Renal pelvis (tissue), 4 donors: ENCODE results near the gene SMC3. TPM values are rescaled to one million over a fixed set of nuclear protein-coding genes. Genes with fewer than 3 reads are reported as not detected.
A peak's percentile ranks its signal among the peaks of the same experiment; 100 is the strongest.

Experiments used
- DNase-seq: peaks from one replicate; pipeline ENCODE4 v3.0.0-alpha.2; 2013
- polyA plus RNA-seq, 3 donors: library from polyadenylated mRNA; unstranded; fragments of 120-200 nt; gene quantifications; one replicate each; pipeline ENCODE4 v1.2.1, GENCODE V29; 2013; ENCODE audit not compliant: insufficient read length in 3 of 3

Gene SMC3
- polyA plus RNA-seq, 3 donors: 80.3 to 90.5 (median 87.3) TPM

DNA sequence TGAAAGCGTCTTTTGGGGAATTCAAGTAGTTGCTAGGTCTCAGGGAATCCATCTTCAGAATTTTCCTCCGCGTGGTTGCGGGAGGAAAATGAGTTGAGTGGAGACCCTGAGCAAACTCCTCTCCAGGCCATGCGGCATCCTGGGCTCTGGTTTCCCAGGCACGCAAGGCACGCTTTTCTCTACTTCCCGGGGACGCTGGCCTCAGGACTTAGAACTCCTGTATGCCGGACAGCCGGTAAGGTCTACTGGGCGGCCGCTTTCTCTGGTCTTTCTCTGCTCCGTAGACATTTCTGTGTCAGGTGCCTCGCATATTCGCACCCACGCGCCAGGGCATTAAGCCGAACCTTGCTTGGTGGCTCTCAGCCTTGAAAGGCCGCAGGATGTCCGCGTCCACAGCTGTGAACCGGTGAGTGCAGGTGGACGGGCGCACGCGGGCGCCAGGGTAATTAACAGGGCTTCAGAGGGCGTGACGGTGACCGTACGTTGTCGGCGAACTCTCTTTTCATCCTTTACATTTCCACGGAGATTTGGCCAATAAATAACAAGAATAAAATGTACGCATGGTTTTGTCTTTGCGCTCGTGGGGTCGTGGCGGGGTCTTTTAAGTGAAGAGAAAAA, 75.6 kb downstream of the SMC3 start:
- peak; percentile 31 for DNase-seq

DNA sequence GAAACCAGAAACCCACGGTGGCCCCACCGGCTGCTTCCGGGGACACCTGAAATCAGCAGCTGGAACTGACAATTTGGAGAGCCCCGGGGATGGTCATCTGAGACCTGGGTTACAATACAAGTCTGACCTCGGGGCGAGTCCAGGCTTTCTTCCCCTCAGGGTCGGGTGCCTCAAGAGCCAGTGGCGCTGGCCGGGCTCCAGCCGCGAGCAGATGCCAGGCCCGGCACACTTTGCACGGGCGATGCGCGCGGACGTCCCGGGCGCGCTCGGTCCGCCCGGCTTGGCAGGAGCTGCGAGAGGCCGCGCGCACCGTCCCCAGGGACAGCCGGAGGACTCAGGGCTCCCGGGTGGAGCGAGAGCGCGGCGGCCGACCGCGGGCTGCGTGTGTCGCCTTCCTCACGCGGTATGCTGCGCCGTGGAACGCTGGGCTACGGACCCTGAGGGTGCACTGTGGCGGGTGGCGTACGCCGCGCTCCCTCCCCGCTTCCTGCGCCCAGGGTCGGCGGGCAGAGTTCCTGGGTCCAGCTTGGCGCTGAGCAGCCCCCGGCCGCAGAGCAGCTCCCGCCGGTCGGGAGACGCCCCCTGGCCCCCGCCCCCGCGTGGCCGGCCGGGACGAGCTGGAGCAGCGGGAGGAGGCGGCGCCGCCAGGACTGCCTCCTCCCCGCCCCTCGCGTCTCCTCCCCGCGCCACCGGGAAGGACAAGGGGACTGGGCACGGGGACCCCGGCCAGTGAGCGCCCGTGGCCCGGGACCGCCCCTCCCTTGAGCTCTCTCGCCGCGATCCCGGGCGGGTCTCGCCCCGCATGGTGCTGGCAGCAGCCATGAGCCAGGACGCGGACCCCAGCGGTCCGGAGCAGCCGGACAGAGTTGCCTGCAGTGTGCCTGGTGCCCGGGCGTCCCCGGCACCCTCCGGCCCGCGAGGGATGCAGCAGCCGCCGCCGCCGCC, 76.4 kb downstream of the SMC3 start, which contains the start of gene RBM20:
RBM20 (plus strand) TSS at position 684 of the 945 bp plus-strand sequence; CDS start at position 803, 119 bp downstream.
- peak; percentile 59 for DNase-seq

DNA sequence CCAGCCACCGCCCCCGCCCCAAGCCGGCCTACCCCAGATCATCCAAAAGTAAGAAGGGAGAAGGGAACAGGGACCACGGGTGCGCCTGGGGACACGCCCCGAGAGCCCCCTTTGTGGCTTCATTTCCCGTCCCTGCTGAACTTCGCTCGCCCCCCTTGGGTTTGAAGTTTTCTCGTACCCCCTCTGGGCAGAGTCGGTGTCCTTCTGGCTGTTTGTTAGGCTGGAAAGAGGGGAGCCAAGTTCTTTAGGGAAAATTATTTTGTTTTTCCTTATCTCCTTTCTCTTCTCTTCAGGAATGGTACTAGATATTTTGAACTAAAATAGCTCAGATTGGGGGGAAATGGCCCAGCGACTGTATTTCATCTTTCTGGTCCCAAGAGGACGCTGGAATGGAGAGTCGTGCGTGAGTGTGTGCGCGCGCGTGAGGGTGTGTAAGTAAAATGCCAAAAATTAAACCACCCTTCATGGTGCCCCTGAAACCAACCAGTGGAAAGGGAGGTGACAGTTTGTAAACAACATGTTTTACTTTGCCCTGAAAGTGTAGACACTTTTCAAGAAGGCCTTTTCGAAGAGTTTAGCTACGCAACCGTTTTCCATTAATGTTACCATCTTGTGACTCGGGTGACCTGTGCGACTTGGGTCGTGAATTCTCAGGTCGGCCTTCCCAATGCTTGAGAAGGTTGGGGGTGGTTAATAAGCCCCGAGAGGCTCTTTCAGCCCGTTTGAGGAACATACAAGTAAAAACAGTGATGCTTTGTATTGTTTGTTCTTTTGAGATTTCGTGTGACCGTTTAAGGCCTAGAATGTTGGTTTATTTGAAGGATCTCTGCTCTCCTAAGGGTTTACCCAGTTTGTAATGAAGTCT, 77.3 kb downstream of the SMC3 start:
- no peak for DNase-seq

DNA sequence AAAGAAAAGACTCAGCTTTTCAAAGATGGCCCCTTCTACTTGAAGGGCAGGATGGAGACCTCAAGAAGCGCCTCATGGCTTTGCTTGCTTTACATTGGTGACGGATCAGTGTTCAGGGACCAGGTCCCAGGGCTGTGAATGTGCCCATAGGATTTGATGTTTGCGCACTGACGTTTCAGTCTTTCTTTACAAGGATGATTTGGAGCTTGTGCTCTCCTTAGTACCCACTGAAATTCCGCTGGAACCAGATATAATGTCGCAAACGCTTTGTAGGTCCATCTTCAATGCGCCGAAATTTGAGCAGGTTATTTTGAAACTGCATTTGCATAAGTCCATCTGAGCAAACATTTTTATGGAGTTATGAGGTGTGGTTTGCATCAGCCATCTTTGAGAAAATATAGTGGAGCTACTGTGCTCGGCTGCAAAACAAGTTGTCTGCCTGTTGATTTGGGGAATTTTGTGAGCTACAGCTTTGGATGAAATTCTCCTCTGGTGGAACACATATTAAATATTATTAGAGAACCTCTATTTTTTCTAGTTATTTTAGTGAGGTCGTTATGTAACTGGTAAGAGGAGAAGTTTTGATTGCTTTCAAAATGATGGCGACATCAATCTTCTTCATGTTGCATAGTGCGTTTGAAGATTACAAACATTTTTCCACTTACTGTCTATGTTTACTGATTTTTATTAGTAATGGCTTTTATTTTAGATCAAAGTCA, 79.1 kb downstream of the SMC3 start:
- DNase-seq: no peak

DNA sequence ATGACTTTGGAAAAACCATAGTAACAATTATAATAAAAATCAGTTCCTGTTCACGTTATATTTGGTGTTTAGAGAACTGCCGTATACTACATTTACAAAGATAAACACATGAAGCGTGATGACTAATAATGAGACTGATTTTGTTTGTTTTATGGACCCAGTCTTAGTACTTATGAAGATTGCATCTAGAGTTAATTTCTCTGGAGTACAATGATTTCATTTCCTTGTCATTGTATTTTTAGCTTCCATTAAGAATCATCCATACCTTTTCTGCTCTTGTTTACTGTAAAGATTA, 79.6 kb downstream of the SMC3 start:
- DNase-seq: no peak

DNA sequence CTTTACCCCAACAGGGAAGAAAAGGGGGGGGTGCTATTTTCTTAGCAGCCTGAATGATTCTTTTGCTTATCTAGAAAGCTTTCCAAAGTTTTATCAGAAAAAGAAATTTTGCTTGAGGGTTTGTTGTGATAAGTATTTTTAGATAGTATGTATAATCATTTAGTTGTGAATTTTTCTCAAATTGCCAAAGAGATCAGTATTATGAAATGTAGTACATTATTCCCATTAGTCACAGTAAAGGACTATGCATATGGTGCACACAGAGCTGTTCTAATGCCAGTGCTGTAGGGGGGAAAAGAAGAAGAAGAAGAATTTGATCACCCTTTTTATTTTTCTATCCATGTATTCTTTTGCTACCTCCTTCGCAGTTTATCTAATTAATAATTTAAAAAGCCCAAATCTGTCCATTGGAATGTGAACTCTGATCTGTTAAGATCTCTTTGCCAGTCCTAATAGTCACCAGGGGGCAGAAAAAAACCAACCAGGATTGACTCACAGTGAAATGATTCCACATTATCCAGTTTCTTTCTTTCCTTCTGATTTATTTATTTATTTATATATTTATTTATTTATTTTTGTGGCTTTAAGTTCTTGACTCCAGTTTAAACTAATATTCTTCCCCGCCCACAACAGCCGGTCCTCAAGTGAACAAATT, 81.3 kb downstream of the SMC3 start:
- no peak for DNase-seq

DNA sequence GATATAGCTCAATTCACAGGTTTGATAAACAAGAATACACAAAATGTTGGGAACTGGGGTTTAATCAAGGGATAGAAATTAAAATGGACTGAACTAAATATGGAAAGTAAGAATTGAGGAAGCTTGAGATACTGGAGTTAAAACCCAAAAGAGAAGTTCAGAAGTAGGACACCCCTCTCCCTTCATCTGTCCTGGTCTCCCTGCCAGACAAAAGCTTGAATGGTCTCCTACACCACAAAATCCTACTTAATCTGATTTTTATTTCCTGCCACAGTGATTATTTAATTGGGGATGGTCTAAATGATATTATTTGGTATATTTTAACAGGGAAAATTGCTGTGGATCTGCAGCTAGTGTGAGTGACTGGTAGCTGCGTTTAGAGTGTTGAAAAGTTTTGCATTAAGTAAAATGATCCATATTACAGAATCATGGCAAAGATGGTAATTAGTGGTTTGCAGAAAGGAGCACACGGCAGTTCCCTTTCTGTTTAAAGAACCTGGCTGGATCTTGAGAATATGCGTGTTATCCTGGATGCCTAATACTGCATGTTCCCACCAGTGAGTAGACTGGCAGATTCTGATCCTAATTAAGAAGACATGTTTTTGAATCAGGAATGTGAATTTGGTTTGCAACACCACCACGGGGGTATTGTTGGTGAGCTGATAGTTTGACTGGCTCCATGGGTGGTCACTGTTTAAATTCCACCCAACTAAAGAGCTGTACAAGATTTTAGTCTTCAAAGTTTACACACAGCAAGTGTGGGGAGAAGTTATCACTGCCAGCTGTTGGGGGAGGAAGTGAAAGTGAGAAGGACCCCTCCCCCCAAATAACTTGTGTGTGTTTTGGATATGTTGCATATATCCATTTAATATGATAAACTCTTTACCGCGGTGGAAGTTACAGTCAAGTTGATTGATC, 82.1 kb downstream of the SMC3 start:
- DNase-seq: no peak

DNA sequence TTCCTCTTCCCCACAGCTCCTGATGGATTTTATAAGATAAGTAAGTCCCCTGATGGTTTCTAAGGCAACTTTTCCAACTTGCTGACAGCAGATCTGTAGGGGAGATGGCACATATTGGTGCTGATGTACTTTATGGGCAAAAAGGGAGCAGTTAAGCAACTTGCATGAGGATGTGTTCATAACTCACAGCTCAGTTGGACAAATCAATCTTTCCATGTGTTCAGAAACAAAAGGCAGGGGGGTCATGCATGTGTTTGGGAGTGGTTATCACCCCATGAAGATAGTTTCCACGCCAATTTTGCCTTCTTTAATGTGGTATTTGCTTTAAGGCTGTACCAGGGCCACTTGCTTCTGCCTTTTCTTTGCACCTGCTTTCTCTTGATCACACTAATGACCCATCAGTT, 82.8 kb downstream of the SMC3 start:
- no peak for DNase-seq

DNA sequence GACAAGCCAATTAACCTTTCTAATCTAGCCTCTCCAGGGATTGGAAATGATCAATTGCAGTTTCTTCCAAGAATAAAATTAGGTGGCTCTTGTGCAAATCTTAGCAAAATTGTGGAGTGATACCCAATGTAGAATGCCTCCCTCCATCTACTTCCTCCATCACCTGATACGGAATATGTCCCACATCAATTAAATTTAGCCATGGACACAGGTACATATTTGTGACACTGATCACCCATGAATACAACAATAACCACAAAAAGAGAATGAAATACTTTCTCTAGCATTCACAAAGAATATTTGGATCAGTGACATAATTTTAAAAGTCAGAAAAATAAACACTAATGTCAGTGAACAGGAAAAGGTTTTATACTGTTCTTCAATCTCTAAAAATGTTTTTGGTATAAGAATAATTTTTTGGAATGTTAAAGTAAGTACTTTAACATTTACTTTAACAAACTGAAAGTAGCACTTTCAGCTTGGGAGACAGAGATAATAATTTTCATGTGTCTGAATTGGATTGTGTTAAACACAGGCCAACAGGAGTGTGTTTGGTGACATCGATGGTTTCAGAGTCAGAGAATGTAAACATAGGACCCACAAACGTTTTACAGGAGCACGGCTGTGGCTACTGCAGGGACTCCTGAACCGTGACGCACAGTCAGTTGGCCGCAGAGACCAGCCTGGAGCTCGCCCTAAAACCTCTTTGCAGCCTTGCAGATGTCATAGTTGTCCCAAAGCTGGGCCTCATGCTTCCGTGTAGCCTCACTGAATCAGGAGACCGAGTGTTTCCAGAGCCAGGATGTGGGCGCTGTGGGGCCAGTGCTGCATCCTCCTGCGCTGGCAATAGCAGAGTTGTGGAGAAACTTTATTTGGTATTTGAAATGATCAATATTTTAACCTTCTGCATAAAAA, 83.8 kb downstream of the SMC3 start:
- no peak for DNase-seq

DNA sequence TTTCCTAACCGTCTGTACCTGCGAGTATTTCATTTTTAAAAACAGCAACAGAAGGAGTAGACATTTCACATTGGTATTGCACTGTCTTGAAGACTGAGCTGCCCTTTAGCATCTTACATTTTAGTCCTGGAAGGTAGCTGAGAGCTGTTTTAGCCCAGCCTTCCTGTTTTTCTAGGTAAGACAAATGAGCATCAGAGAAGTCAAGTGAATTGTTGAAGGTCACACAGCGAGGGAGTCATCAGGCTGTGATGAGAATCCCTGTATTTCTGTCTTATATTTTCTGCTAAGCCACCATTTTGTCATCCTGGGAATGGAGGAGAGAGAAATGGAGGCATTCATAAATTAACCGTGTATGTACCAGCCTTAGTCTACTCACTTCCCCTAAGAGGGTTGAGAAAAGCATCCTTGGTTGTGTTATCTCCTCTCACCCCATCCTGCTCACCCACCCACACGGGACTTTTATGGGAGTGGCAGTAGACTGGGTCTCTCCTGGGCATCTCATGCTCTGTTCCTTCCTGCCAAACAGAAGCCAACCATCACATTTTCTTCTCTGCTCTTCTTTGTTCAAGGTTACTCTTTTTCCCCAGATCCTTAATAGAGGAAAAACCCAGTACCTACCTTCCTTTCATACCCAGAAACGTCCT, 85.1 kb downstream of the SMC3 start:
- DNase-seq: no peak

Other genes with a start within 250 kb of the SMC3 start
- 10 to 100 TPM in 2 of 3 donors, 1 to 10 TPM in 1; 9.7 to 12.0 (median 10.2) TPM for gene DUSP5, start 69.8 kb upstream of the SMC3 start, polyA plus RNA-seq
- gene RBM20, start 76.6 kb downstream of the SMC3 start, polyA plus RNA-seq: 1 to 10 TPM; 4.5 to 8.3 (median 8.1) TPM